Measurements from ENCODE around the gene AXL.
"Not testable (repeated sequence)": the region's sequence is repeated elsewhere in the genome, so short reads cannot be mapped to it uniquely, and the experiment has no call there.

The AXL gene
- total RNA-seq = 0 to 3.7 (median 0.48) reads per million in 17 experiments

DNA sequence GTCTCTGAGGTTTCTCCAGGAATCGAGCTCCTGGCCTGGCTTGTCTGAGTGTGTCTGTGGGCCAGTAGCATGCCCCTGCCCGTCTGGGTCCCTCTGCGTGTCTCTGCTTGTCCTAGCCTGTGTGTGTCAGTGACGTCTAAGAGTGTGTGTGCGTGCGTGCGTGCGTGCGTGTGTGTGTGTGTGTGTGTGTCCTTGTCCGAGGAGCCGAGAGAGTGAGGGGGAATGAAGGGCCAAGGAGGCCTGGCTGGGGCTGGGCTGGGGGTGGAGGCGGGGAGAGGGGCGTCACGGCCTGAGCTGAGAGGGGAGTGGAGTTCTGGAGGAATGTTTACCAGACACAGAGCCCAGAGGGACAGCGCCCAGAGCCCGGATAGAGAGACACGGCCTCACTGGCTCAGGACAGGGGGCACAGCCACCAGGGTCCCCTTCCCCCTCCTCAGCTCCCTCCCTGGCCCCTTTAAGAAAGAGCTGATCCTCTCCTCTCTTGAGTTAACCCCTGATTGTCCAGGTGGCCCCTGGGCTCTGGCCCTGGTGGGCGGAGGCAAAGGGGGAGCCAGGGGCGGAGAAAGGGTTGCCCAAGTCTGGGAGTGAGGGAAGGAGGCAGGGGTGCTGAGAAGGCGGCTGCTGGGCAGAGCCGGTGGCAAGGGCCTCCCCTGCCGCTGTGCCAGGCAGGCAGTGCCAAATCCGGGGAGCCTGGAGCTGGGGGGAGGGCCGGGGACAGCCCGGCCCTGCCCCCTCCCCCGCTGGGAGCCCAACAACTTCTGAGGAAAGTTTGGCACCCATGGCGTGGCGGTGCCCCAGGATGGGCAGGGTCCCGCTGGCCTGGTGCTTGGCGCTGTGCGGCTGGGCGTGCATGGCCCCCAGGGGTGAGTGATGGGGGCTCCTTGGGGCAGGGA, at the start of gene AXL:
TSS of gene AXL (plus strand) at position 609 of the 893 bp plus-strand sequence. CDS start at position 779, 170 bp downstream.
- no peak for DNase-seq

DNA sequence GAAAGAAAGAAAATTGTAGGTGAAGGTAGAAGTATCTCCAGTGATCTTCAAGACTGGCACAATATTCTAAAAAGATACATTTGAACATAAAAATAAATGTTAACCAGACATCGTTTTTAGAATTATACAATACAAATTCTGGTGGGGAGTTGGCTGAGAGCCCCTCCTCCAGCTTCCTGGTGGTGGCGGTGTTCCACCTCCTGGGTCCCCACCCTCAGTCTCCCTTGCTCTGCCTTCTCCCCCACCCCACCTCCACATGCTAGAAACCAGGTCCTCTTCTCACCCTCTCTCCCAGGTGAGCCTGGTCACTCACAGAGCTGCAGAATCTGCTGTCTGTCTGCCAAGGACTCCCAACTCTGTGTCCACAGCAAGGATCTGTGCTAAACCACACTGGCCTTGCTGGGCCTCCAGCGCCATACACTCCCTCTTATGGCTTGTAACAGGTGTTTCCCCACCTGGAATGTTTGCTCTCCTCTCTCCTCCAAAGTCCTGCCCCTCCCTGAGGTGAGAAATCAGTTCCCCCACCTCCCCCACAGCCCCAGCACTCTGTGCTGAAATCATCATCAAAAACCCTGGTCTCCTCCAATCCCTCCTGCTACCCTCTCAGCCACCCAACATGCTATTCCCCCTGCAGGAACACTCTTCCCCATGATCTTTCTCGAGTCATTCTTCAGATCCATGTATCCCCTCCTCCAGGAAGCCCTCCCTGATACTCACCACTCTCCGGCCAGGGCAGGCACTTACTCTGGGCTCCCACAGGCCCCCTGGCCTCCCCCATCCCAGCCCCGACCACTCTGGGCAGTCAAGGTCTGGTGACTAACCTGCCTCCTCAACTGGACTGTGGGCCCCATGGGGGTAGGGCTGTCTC, 46.5 kb upstream of the AXL start:
- no peak for DNase-seq

DNA sequence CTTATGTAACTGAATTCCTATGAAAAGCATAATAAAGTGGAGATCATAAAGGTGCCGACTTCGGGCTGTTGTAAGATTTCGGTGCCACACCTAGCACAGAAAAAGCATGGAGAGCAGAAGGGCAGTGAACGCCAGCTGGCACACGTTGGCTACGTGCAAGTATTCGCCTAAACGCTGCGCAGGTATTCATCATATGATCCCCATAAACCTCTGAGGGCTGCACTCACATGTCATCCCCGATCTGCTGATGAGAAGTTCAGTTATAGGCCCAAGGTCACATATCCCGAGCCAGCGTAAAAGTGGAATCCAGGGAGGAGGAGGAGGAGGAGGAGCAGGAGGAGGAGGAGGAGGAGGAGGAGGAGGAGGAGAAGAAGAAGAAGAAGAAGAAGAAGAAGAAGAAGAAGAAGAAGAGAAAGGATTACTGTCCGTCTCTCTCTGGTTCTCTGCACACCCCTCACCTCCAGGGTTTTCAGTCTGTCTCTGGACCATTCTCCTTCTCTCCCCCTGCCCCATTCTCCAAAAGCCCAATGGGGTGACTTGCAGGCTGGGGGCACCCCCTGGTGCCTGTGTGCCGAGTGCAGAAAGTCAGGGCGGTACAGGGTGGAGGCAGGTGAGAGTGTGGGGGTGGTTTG, 44.6 kb upstream of the AXL start:
- no peak for DNase-seq

DNA sequence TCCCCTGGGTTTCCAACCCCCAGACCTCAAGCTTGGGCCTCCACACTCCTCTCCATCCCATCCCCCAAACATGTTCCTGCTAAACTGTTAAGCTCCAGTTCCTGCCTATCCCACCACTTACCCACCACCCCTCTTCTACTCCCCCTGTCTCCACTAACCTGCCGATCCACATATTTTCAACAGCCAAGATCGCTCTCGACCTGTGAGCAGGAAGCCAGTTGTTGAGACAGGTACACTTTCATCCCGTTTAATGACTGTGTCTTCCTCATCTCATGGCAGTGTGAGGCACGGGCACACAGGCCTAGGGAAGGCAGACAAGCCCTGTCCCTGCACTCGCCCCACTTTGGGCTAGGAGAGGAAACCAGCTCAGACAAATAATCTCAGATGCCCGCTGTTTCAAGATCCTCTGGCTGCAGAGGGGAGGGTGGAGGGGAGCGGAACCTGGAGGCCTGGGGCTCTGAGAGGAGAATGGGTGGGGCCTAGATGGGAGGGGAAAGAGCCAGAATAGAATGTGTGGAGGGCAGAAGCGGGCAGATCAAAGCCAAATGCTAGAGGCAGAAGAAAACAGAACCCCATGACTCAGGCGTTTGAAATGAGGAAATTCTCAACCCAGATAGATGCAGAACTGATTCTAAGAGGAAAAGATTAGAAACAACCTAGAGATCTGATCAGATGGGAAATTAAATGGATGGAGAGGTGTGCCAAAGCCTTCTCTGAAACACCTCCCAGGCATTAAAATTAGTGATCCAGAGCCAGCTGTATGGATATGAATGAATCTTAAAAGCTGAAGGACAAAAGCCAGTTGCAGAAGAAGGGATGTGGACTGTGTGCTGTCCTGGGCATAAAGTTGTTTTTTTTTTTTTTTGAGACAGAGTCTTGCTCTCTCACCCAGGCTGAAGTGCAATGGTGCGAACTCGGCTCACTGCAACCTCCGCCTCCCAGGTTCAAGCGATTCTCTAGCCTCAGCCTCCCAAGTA, 42.9 kb upstream of the AXL start:
- peak; percentile 76 to 87 (median 81) for DNase-seq

DNA sequence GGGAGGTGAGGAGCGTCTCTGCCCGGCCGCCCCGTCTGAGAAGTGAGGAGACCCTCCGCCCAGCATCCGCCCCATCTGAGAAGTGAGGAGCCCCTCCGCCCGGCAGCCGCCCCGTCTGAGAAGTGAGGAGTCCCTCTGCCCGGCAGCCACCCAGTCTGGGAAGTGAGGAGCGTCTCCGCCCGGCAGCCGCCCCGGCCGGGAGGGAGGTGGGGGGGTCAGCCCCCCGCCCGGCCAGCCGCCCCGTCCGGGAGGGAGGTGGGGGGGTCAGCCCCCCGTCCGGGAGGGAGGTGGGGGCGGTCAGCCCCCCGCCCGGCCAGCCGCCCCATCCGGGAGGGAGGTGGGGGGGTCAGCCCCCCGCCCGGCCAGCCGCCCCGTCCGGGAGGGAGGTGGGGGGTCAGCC, 38.9 kb upstream of the AXL start:
- DNase-seq = not testable (repeated sequence)

DNA sequence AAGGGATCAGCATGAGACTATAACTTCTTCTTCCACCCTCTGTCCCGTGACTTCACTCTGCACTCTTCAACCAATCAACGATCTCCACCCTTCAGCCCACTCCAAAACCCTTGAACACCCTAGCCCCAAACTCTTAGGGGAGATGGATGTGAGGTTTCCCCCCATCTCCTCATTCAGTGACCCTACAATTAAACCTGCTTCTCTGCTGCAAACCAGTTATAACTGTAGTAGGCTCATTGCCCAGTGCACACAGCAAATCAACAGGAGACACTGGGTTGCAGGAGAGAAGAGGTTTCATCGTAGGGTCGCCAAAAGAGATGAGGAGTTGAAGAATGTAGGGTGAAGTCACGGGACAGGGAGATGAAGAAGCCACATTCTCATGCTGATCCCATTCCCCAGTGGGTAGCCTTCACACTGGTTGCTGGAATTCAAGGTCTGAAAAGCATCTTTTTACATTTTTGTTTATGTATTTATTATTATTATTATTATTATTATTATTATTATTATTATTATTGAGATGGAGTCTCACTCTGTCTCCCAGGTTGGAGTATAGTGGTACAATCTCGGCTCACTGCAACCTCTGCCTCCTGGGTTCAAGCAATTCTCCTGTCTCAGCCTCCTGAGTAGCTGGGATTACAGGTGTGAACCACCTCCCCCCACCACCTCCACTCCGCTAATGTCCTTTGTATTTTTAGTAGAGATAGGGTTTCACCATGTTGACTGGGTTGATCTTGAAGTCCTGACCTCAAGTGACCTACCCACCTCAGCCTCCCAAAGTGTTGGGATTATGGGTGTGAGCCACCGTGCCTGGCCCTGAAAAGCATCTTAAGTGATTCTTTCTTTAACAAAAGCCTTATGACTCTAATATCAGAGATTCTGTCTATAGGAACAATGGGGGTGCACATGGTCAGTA, 31.8 kb upstream of the AXL start:
- no peak for DNase-seq

DNA sequence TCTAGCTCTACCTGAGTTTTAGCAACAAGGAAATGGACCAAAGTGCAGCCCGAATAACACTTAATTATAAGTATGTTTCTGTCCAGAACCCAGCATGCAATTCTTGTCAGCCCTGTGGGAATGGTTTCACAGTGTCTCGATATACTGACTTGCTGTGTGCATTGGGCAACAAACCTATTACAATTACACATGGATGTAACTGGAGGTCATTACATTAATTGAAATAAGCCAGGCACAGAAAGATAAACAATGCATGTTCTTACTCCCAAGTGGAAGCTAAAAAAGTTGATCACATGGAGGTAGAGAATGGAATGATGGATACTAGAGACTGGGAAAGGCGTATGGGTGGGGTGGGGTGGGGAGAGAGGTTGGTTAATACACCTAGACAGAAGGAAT, 31.1 kb upstream of the AXL start:
- DNase-seq = no peak

DNA sequence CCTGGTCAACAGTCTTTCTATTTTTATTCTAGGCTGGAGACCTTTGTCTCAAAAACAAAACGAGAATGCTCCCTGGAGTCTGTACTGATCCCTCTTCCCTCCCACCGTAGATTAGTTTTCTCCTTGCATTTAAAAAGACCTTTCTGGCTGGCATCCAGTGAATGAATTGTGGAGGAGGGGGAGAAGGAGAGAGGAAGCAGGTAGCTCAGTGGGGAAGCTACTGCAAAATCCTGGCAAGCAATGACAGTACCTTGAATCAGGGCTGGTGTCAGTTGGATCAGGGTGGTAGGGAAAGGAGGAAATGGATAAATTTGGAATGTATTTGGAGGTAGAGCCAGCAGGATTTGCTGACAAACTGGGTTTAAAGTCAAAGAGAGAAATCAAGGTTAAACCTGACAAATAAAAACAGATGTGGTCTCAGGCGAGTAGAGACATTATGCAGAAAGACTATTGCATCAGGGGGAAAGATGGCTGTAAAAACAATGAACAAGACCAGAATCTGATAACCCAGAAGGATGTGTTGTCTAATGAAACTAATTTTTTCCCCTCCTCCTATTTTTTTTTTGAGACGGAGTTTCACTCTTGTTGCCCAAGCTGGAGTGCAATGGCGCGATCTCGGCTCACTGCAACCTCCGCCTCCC, 29.5 kb upstream of the AXL start:
- no peak for DNase-seq

DNA sequence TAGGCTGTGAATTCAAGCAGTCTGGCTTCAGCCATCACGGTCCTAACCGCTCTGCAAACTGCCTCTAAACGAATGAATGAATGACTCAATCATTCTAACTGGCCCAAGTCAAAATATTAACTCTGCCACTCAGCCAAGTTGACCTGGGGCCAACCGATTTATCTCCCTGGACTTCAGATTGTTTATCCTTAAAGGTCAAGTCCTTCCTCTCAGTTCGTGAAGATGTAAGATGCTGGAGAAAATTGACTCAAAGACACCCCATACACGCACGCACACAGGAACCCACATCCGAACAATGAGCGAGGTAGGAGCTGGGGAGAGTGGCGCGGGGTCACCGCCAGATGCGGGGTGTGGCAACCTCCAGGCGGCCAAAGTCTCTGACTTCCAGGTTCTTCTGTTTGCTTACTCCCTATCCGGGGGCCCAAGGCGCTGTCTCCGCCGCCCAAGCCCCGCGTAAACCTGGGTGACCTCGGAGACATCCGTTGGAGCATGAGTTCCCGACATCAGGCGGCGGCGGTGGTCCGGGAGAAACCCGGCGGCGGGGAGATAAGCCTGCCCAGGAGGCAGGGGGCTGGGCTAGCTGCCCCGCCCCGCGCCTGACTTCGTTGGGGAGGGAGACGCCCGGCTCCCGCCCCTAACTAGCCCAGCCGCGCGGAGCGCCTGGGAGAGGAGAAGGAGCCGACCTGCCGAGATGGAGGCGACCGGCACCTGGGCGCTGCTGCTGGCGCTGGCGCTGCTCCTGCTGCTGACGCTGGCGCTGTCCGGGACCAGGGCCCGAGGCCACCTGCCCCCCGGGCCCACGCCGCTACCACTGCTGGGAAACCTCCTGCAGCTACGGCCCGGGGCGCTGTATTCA, 26.2 kb upstream of the AXL start, which contains the start of gene CYP2S1:
TSS of gene CYP2S1 (plus strand) at position 646 of the 856 bp plus-strand sequence. CDS start at position 692, 46 bp downstream.
- peak; percentile 48 to 79 (median 60) for DNase-seq

DNA sequence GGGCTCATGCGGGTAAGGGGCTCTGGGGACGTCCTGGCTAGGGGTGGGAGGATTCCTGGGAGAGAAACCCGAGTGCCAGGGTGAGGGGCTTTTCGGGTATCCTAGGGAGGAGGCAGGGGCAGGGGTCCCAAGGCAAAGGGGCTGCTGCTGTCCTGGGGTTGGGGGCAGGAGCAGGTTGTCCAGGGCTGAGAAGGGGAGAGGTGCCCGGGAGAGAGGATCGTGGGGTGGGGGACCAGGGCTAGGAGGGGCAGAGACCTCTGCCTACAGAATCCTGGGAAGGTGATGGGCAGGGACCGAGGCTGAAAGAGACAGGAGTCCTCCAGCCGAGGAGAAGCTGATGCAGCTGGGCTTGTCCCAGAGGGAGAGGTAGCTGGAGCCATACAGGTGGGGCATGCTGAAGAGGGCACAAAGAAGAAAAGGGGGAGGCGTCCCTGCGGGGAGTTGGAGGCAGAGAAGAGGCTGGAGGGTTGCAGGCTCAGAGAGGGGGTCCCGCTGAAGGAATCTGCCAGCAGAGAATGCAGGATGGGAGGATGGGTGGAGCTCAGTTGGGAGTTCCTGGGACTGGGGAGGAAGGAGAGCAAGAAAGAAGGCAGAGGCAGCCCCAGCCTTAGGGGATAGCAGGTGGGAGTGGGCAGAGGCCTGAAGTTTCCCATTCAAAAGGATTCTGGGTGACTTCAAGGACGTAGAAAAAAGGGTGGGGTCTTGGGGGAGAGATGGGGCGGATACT, 25.4 kb upstream of the AXL start:
- DNase-seq = no peak

DNA sequence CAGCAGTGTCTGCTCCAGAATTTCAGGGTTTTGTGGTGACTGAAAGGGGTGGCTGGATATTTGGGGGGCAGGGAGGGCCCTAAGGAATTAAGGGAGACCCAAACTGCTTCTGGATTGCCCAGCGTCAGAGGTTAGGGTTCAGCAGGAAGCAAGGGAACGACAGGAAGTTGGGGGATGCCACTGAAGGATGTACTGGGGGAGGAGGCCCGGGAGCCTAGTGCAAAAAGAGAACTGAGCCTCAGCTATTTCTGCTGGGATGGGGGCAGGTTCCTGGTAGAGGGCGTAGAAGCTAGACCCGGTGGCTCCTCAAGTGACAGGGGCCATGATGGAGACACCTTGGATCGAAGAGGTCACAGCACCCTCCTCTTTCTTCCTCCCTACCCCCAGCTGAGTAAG, 24.9 kb upstream of the AXL start:
- peak; percentile 48 to 75 (median 70) for DNase-seq

DNA sequence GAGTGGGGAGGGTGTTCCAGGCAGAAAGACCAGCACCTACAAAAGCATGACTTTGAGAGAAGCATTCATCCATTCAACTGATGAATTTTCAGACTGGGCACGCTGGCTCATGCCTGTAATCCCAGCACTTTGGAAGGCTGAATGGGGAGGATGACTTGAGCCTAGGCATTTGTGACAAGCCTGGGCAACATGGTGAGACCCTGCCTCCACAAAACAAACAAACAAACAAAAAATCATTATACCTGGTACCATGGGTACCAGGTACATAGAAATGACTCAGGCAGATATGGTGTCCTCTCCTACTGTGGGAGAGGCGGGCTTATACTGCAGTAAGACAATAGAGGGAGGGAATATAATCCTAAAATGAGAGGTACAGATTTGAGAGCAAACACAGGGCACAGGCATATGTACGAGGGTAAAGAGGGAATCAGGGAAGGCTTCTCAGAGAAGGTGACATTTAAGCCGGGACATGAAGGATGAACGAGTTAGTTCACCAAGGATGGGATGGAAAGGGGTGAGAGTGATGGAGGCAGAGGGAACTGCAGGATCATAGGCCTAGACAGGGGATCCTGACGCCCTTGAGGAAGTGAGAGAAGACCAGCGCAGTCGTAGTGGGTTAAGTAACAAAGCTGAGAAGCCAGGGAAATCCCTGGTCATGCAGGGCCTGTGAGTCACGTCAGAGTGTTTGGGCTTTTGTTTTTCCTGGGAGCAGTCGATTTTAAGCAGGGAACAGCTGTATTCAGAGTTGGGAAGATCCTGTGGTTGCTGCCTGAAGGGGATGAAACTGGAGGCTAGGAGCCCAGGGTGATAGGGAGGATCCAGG, 23.1 kb upstream of the AXL start:
- peak; percentile 75 to 90 (median 84) for DNase-seq

DNA sequence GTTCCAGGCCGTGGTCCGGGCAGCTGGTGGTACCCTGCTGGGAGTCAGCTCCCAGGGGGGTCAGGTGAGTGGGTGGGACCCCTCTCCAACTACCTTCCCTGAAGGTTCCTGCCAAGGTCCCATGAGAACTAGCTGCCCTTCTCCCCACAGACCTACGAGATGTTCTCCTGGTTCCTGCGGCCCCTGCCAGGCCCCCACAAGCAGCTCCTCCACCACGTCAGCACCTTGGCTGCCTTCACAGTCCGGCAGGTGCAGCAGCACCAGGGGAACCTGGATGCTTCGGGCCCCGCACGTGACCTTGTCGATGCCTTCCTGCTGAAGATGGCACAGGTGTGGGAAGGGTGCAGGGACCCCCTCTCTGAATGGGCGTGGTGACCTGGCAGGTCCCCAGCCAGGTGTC, 20.5 kb upstream of the AXL start:
- no peak for DNase-seq

DNA sequence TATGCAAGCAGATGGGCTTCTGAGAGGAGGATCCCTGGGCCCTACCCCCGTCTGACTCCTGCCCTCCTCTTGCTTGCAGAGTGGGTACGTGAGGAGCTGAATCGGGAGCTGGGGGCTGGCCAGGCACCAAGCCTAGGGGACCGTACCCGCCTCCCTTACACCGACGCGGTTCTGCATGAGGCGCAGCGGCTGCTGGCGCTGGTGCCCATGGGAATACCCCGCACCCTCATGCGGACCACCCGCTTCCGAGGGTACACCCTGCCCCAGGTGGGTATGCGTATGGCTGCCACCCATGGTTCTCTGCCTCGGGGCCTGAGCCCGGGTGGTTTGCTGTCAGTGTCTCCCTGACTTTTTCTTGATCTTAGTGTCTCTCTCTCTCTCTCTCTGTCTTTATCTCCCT, 15.7 kb upstream of the AXL start:
- no peak for DNase-seq

DNA sequence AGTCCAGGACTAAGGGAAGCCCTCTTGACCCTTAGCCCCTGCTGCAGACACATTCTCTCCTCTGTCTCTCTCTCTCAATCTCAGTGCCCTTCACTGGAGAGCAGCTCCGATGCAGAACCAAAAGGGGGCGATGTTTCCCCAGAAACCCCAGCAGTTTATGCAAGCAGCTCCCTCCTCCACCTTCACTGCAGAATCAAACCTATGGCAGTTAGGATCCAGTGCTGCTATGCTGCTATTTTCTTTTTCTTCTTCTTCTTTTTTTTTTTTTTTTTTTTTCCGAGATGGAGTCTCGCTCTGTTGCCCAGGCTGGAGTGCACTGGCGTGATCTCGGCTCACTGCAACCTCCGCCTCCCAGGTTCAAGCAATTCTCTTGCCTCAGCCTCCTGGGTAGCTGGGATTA, 14.7 kb upstream of the AXL start:
- DNase-seq = peak; percentile 89 to 92 (median 91)

DNA sequence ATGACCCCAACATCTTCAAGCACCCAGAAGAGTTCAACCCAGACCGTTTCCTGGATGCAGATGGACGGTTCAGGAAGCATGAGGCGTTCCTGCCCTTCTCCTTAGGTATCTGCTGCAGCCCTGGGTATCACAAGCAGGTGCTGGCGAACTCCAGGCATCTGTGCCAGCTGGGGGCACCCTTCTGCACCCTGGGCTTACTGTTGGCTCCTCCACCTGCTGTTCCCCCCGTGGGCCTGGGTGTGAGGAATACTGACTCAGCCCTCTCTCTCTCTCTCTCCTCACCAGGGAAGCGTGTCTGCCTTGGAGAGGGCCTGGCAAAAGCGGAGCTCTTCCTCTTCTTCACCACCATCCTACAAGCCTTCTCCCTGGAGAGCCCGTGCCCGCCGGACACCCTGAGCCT, 13.0 kb upstream of the AXL start:
- peak in 1 of 4 experiments; percentile 16 for DNase-seq

DNA sequence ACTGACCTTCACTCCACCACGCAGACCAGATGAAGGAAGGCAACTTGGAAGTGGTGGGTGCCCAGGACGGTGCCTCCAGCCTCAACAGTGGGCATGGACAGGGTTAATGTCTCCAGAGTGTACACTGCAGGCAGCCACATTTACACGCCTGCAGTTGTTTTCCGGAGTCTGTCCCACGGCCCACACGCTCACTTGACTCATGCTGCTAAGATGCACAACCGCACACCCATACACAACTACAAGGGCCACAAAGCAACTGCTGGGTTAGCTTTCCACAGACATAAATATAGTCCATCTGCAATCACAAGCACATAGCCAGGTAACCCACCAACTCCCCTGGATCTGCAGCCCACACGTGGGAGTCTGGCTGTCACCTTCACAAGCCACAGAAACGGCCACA, 12.6 kb upstream of the AXL start:
- no peak for DNase-seq
